ENCODE measurements around the gene KCNA2. TPM values are rescaled to one million over a fixed set of nuclear protein-coding genes. Genes with fewer than 3 reads are reported as not detected.

KCNA2 gene
- total RNA-seq, 4 donors from 2014 or later: 0.31 to 2.9 (median 1.0) TPM

DNA sequence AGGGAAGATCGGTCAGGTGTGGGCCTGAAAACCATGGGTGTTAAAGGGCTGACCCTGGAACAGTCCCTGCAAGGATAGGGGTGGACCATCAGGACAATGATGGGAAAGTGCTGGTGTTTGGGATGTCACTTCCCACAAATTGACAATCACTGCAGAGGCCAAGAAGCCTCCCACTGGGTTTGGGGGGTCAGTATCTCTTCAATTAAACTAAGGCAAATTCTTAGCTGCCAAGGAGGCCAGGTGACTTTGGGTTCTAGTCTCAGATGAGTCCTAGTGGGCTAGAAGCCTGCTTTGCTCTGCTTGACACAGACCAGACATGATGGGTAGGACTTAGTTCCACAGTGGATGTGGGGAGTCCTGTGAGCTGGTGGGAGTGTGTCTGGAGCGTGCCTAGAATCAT is 29.3 kb upstream of the KCNA2 start:
- peaks cover 0 to 6% of the 10 kb centered on the region in 2 donors for H3K4me1 ChIP-seq
- ATAC-seq (no peak), DNase-seq (no peak)
- no peaks in the 10 kb centered on the region for H3K9me3 ChIP-seq
- TF ChIP-seq, protein P1, sequence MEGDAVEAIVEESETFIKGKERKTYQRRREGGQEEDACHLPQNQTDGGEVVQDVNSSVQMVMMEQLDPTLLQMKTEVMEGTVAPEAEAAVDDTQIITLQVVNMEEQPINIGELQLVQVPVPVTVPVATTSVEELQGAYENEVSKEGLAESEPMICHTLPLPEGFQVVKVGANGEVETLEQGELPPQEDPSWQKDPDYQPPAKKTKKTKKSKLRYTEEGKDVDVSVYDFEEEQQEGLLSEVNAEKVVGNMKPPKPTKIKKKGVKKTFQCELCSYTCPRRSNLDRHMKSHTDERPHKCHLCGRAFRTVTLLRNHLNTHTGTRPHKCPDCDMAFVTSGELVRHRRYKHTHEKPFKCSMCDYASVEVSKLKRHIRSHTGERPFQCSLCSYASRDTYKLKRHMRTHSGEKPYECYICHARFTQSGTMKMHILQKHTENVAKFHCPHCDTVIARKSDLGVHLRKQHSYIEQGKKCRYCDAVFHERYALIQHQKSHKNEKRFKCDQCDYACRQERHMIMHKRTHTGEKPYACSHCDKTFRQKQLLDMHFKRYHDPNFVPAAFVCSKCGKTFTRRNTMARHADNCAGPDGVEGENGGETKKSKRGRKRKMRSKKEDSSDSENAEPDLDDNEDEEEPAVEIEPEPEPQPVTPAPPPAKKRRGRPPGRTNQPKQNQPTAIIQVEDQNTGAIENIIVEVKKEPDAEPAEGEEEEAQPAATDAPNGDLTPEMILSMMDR (IDR thresholded peaks at IDR 0.05 in 4 of 5, conservative IDR thresholded peaks at IDR 0.05 in 1 of 5): no peak
- TF ChIP-seq POLR2A (IDR thresholded peaks at IDR 0.05): no peak
- no peak overlapping the region for H3K27ac ChIP-seq
- H3K36me3 ChIP-seq: no peaks in the 10 kb centered on the region
- intact Hi-C loops (cut with DNase I; ENCODE audit: low total_unique reads): no loop called here
- in situ Hi-C loops (cut with MboI; ENCODE audit: low sequenced_read_pairs in 4 of 4): loop anchor here in 1 of 4 donors (10.0 kb wide), 1 partner anchor 129 kb away; no protein-coding TSS in a partner anchor
- no peaks in the 10 kb centered on the region for H3K27me3 ChIP-seq
- no peak overlapping the region for H3K4me3 ChIP-seq

DNA sequence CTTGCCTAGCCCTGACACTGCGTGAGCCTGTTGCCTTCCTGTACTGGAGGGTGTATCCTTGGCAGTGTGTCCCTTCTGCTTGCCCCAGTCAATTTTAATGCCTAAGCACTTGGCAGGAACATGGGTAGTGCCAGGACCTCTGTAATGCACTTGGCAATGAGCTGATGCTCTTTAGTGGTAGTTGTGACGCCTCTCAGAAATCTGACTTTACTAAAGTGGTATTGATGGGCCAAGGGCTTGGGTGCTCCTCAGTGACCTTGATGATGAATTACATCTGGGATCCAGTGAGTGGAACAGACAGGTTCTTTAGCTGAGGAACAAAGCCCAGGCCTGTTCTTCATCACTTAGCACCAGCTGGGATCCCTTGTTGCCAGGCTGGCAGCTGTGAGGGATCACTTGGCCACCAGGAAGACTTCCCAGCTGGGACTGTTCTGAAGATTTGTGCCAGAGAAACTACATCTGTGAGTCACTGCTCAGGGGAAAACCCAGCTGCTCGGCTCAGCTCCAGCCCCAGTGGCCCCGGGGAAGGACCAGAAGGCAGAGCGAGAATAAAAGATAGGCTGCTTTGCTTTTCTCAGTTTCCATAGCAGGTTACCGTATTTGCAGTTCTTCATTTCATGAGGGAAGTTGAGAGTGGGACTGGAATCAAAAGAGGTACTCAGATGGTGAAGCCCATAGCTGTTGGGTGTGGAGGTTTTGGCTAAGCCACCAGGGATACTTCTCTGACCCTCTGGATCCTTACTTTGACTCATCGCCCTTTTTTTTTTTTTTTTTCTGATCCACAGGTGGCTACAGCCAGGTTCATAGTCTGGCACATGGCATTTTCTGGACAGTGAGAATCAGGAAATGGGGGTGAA is 28.5 kb upstream of the KCNA2 start:
- DNase-seq (peak; percentile 41 to 57), ATAC-seq (peak; percentile 85 to 92)
- TF ChIP-seq POLR2A (IDR thresholded peaks at IDR 0.05): no peak
- Histone ChIP-seq H3K36me3 (no peaks in the 10 kb centered on the region), H3K9me3 (no peaks in the 10 kb centered on the region), H3K27me3 (no peaks in the 10 kb centered on the region), H3K4me3 (no peak overlapping the region), H3K27ac (no peak overlapping the region), H3K4me1 (peaks cover 0 to 6% of the 10 kb centered on the region in 2 donors)
- intact Hi-C loops (cut with DNase I; ENCODE audit: low total_unique reads) (loop anchor here (5.0 kb wide), 2 partner anchors 38 to 148 kb away; partner anchors contain the start of gene KCNA3), in situ Hi-C loops (cut with MboI; ENCODE audit: low sequenced_read_pairs in 4 of 4) (loop anchor here in 2 of 4 donors (5.0 to 10.0 kb wide), 2 partner anchors 130 to 133 kb away; no protein-coding TSS in a partner anchor)

DNA sequence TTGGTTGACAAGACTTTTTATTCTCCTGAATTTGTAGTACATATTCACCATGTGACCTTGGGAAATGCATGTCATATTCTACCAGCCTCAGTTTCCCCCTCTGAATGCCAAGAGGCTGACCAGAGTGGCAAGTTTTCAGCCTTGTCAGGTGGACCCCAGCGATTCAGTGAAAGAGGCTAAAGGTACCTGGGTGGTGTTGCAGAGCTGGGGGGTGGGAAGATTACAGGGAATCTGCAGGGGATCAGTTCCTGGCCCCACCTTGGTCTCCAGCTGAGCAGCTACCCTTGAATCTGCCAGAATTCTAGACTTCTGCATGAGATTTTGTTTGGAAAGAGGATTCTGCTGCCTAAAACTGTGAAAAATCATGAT is 27.9 kb upstream of the KCNA2 start:
- TF ChIP-seq, protein P1 (IDR thresholded peaks at IDR 0.05 in 4 of 5, conservative IDR thresholded peaks at IDR 0.05 in 1 of 5): no peak
- TF ChIP-seq POLR2A (IDR thresholded peaks at IDR 0.05): no peak
- intact Hi-C loops (cut with DNase I; ENCODE audit: low total_unique reads) (loop anchor here (5.0 kb wide), 2 partner anchors 38 to 148 kb away; partner anchors contain the start of gene KCNA3), in situ Hi-C loops (cut with MboI; ENCODE audit: low sequenced_read_pairs in 4 of 4) (loop anchor here in 2 of 4 donors (5.0 to 10.0 kb wide), 2 partner anchors 131 to 133 kb away; no protein-coding TSS in a partner anchor)

DNA sequence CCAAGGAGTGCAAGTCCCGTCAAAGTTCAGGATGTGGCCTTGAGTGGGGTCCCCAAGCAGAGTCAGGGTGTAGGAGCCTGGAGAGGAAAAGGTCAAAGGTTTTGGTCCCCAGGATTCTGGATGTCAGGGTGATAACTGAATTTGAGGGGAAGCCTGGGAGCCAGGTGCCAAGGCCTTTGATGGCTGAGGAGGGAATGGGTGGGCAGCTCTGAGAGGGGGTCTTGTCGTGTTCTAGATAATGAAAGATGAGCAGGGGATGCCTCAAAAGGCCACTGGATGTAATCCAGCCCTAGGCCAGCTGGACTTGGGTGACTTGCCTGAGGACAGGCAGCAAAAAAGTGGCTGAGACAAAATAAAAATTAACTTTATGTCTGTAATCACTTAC is 27.5 kb upstream of the KCNA2 start:
- TF ChIP-seq POLR2A (IDR thresholded peaks at IDR 0.05): no peak
- TF ChIP-seq, protein P1 (IDR thresholded peaks at IDR 0.05 in 4 of 5, conservative IDR thresholded peaks at IDR 0.05 in 1 of 5): no peak
- no peaks in the 10 kb centered on the region for H3K36me3 ChIP-seq
- H3K4me3 ChIP-seq: no peak overlapping the region
- no peak for ATAC-seq
- in situ Hi-C loops (cut with MboI; ENCODE audit: low sequenced_read_pairs in 4 of 4) (loop anchor here in 2 of 4 donors (5.0 to 10.0 kb wide), 2 partner anchors 131 to 134 kb away; no protein-coding TSS in a partner anchor), intact Hi-C loops (cut with DNase I; ENCODE audit: low total_unique reads) (loop anchor here (5.0 kb wide), 2 partner anchors 39 to 149 kb away; partner anchors contain the start of gene KCNA3)
- peaks cover 0 to 6% of the 10 kb centered on the region in 2 donors for H3K4me1 ChIP-seq
- H3K9me3 ChIP-seq: no peaks in the 10 kb centered on the region
- H3K27ac ChIP-seq: no peak overlapping the region
- no peak for DNase-seq
- no peaks in the 10 kb centered on the region for H3K27me3 ChIP-seq

More for the DNA sequence above, 27.9 kb upstream of the KCNA2 start:
- Histone ChIP-seq H3K36me3 (no peaks in the 10 kb centered on the region), H3K9me3 (no peaks in the 10 kb centered on the region), H3K27me3 (no peaks in the 10 kb centered on the region), H3K27ac (no peak overlapping the region), H3K4me3 (no peak overlapping the region), H3K4me1 (peaks cover 0 to 6% of the 10 kb centered on the region in 2 donors)
- no peak for ATAC-seq
- no peak for DNase-seq

Measured in gastrocnemius medialis (tissue), 4 donors.